Measurements from ENCODE around the gene FOXO6.

- TF ChIP-seq CTCF (conservative IDR thresholded peaks at IDR 0.05; ENCODE audit: low read depth, low read length) (no peak), EZH2 (IDR thresholded peaks at IDR 0.05; ENCODE audit: borderline replicate concordance, low read depth, low read length, poor library complexity, severe bottlenecking) (no peak)
These were observed 64.1 kb downstream of the FOXO6 start for GRCh38 chr1:41425369-41425768.
